HG03457 (cell line): ENCODE measurements around the gene RFX7.

ENCODE experiments used
- ATAC-seq: cut with Tn5 transposase; IDR thresholded peaks from one replicate; pipeline ENCODE4 v1.9.1; 2021; ENCODE audit warnings: moderate number of reproducible peaks; ENCODE audit not compliant: unreplicated experiment

RFX7 gene

GRCh38 chr15:56244811-56245576 is 1.3 kb upstream of the RFX7 start:
- ATAC-seq, result no peak

DNA sequence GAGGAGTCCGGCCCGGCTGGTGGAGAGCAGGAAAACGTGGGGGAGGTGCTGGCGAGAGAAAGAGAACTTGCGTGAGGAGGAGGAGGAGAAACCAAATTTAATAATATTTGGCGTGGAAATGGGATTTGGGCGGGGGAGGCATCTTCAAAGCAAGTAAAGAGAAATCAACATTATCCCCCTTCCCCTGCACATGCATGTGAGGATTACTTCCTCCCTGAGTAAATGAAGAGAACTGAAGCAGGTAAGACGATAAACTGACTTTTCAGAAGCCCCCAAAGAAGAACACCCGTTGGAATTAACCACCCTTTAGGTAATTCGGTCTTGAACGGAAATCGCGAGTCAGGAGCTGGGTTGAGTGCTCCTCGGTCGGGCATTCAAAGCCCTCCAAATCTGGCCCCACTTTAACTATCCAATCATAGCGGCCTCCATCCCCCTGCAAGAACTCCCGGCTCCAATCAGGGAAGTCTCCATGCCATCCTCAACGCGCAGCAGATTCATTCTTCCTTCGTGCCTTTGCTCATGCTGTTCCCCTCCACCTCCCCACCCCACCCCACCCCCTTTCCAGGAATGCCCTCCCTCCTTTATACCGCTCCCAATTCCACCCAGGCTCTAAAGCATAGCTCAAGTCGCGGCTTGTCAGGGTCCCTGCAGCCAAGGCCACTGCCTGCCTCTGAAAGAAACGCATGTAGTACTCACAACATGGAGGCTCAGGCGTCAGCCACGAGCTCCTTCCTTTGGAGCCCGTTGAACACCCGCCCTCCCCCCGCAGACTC is 545 bp upstream of the RFX7 start:
- ATAC-seq, result no peak

DNA sequence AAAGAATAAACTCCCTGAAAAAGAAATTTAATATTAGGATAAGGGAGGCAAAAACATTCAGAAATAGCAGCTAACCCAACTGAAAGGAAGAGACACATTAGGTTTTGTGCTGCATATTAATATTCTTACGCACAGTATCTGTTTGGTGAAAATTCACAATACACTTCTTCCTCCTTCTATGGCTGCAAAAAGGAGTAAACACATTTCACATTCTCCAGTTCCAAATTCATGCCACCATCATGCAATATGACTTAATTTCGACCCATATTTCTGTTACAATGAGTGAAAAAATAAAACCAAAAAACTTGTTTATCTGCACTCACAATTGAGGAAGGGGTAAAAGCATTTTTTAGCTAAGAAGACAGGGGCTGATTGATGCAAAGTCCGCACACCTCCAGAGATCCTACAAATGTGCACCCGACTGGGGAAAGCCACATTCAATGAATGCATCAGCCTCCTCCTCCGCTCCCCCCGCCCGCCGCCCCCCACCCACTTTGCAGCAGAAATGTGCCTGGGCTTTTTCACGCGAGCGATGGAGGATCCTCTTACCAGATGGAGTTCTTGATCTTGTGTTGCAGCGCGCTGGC is 1.0 kb downstream of the RFX7 start:
- no peak for ATAC-seq

DNA sequence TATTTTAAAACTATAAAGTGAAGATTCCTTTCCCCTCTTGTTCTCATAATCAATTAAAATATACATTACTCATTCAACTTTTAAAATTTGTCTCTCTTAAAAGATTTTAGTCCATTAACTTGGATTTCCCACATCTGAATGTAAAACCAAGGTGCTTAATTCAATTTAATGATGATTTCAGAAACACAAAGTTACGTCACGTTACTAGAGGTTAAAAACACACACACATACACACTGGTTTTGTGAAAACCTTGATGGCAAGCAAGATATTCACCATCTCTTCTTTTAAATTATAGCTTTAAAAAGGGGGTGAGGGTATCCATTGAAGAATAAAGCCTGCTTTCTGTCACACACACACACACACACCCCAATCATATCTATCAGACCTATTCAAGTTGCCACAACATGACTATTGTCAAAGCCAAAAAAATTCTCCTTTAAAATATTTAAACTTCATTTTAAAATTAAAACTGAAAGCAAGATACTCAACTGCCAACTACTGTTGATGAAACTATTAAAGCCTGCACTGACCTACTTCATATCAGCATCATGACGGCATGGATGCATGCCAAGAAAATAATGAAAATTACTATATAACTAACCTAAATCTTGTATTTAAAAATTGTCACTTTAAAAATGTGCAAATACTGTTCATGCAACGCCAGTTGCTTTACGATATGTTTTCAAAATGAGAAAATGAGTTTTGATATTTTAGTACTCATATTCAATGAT is 2.1 kb downstream of the RFX7 start:
- ATAC-seq, result no peak

DNA sequence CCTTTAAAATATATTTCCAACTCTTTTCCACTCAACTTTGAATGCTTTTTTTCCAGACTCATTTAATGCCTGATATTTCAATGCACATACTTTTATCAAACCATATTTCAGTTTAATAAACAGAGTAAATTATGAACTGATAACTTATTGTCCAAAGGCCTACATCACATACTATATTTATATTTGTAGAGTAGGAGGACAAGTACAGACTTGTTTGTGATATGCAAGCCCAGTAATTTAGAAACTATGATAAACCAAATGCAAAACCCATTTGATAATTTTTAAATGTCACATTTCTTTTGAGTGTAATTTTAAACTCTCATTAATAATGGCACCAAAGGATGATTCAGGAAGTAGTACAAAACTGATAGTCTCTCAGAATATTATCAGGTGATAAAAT is 3.3 kb downstream of the RFX7 start:
- ATAC-seq, result no peak

DNA sequence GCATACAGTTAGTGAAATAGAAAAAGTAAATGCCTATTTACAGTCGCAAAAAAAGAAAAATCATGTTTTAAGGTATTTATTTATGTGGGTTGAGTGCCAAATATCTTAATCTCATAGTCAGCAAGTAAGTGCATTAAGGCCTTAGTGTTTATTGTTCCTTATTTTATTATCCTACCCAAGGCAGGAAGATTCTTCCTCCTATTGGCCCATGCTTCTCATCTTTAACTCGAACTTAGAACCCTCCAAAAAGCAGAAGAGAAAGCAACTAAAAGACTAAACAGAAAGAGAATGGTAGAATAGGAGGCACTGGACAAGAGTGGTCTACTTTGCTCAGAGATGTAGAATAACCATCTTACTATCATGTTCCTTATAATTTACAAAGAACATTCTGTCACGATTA is 7.5 kb downstream of the RFX7 start:
- ATAC-seq, result no peak

- ATAC-seq, result no peak
Measured at GRCh38 chr15:56234804-56235203, 8.9 kb downstream of the RFX7 start.

DNA sequence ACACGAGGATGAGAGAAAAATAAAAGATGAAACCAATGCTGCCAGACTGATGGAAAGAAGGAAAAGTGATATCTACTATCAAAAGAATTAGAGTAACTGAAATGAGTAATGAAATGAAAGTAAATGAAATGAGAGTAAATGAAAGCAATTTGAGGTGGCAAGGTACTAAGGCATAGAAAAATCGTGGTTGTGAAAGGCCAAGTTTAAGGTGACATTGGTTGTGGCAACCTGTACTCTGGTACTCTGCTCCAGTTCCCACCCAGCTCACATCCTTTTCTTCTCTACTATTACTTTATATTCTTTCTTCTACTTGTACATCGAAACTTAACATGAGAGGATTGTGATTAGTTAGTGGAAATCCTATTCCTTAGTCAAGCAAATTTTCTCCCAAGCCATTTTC is 10.1 kb downstream of the RFX7 start:
- no peak for ATAC-seq

GRCh38 chr15:56232058-56232457 is 11.6 kb downstream of the RFX7 start:
- ATAC-seq, result no peak

DNA sequence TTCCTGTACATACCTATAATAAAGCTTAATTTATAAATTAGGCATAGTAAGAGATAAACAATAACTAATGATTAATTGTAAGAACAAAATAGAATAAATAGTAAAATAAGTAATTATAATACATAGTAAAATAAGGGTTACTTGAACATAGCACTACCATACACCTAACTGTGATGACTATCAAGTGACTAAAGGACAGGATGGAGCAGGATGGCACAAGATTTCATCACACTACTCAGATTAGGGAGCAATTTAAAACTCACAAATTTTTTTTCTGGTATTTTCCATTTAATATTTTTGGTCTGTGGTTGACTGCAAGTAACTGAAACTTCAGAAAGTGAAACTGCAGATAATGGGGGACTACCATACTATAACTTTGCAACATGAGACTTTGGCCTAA is 14.8 kb downstream of the RFX7 start:
- ATAC-seq, result peak; percentile 15

- ATAC-seq, result no peak
Measured at GRCh38 chr15:56228352-56228751, 15.3 kb downstream of the RFX7 start.

DNA sequence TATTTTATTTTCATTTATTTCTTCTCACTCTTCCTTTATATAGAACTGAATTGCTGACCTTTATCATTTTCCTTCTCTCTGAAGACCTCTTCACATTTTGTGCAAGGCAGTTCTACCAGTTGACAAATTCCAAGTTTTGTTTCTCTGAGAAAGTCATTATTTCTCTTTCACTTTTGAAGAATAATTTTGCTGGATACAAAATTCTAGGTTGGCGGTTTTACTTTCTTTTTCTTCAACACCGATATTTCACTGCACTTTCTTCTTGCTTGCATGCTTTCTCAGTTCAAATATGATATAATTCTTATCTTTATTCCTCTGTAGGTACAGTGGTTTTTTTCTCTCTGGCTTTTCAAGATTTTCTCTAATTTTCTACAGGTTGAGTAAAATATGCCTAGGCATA is 15.9 kb downstream of the RFX7 start:
- no peak for ATAC-seq

DNA sequence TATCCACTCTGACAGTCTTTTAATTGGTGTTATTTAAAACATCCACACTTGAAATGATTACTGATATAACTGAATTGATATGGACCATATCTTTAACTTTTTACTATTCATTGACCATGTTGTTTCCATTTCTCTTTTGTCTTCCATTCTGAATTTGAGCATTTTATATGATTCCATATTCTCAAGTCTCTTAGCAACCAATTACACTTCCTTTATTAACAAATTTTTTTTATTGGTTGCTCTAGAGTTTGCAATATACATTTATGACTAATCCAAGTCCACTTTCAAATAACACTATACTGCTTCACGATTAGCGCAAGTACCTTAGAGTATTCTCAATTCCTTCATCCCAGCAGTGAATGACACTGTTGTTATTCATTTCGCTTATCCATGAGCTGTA is 16.4 kb downstream of the RFX7 start:
- ATAC-seq, result no peak

GRCh38 chr15:56225520-56225919 is 18.2 kb downstream of the RFX7 start:
- no peak for ATAC-seq

DNA sequence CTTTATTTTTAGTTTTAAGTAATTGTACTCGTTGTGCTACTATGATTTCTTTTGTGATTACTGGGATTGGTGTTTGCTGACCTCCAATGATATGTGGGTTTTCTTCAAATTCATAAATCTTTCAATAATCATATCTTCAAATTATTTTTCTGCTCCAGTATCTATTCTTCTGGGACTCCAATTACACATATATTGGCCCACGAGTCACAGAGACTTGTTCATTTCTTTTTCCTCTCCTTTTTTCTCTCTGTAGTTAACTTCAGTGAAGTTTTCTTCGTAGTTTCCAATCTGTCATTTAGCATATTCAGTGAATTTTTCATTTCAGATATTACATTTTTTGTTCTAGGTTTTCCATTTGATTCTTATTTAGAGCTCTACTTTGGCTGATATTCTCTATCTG is 21.4 kb downstream of the RFX7 start:
- ATAC-seq, result no peak

GRCh38 chr15:56217341-56217740 is 26.3 kb downstream of the RFX7 start:
- ATAC-seq, result no peak

GRCh38 chr15:56215769-56216168 is 27.9 kb downstream of the RFX7 start:
- ATAC-seq, result no peak

GRCh38 chr15:56211960-56212550 is 31.6 kb downstream of the RFX7 start:
- ATAC-seq, result no peak

DNA sequence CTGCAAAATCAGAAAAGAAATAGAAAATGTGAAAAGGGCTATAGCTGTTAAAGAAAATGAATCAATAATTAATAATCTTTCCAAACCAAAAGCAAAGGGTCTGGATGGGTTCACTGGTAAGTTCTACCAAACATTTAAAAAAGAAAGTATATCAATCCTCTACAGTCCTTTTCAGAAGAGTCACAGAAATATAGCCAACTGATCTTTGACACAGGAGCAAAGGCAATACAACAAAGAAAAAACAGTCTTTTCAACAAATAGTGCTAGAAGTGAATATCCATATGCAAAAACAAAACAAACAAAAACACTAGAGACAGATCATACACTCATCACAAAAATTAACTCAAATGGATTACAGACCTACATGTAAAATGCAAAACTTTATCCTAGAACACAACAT is 32.6 kb downstream of the RFX7 start:
- ATAC-seq, result no peak

GRCh38 chr15:56208641-56209155 is 35.0 kb downstream of the RFX7 start:
- no peak for ATAC-seq

- no peak for ATAC-seq
Measured at GRCh38 chr15:56208185-56208584, 35.5 kb downstream of the RFX7 start.
